ENCODE data around the gene DLEC1. TPM values are rescaled to one million over a fixed set of nuclear protein-coding genes. Genes with fewer than 3 reads are reported as not detected.
A peak's percentile ranks its signal among the peaks of the same experiment; 100 is the strongest.

DLEC1 gene
- total and polyA plus RNA-seq, 4 donors: 1.2 to 8.4 (median 7.0) TPM

- no peaks in the 10 kb centered on the region for H3K36me3 ChIP-seq (ENCODE audit: control insufficient read depth, insufficient read depth, low read length)
- WGBS (ENCODE audit: insufficient coverage): 0% methylated on average over 58 of the region's 62 CpGs
- H3K4me1 ChIP-seq (ENCODE audit: control insufficient read depth, insufficient read depth, low read length): peaks cover 13% of the 10 kb centered on the region
- H3K27me3 ChIP-seq (ENCODE audit: control insufficient read depth, insufficient read depth, low read length): no peaks in the 10 kb centered on the region
- H3K4me3 ChIP-seq (ENCODE audit: low read depth, low read length): peak overlapping the region; percentile 91
- peak in 1 of 6 donors; percentile 13 for DNase-seq (ENCODE audit: low read depth in 4 of 6, low spot score in 6 of 6)
- peak overlapping the region; percentile 97 for H3K27ac ChIP-seq (ENCODE audit: low read depth, low read length)
- no peaks in the 10 kb centered on the region for H3K9me3 ChIP-seq (ENCODE audit: control insufficient read depth, insufficient read depth, low read length)
Observed at GRCh38 chr3:38165722-38166387, 126.8 kb downstream of the DLEC1 start.

GRCh38 chr3:38167591-38167990 lies 128.6 kb downstream of the DLEC1 start:
- H3K36me3 ChIP-seq (ENCODE audit: control insufficient read depth, insufficient read depth, low read length): no peaks in the 10 kb centered on the region
- H3K27me3 ChIP-seq (ENCODE audit: control insufficient read depth, insufficient read depth, low read length): no peaks in the 10 kb centered on the region
- no peak overlapping the region for H3K4me3 ChIP-seq (ENCODE audit: low read depth, low read length)
- 92% methylated on average over 2 of the region's 4 CpGs for WGBS (ENCODE audit: insufficient coverage)
- H3K27ac ChIP-seq (ENCODE audit: low read depth, low read length): no peak overlapping the region
- H3K9me3 ChIP-seq (ENCODE audit: control insufficient read depth, insufficient read depth, low read length): no peaks in the 10 kb centered on the region
- peaks cover 13% of the 10 kb centered on the region for H3K4me1 ChIP-seq (ENCODE audit: control insufficient read depth, insufficient read depth, low read length)
- DNase-seq (ENCODE audit: low read depth in 4 of 6, low spot score in 6 of 6): no peak

- no peak overlapping the region for H3K27ac ChIP-seq (ENCODE audit: low read depth, low read length)
- no peaks in the 10 kb centered on the region for H3K27me3 ChIP-seq (ENCODE audit: control insufficient read depth, insufficient read depth, low read length)
- no peaks in the 10 kb centered on the region for H3K36me3 ChIP-seq (ENCODE audit: control insufficient read depth, insufficient read depth, low read length)
- no CpG with 5 or more reads among the region's 4 CpGs for WGBS (ENCODE audit: insufficient coverage)
- no peaks in the 10 kb centered on the region for H3K9me3 ChIP-seq (ENCODE audit: control insufficient read depth, insufficient read depth, low read length)
- H3K4me3 ChIP-seq (ENCODE audit: low read depth, low read length): no peak overlapping the region
- H3K4me1 ChIP-seq (ENCODE audit: control insufficient read depth, insufficient read depth, low read length): peaks cover 13% of the 10 kb centered on the region
- DNase-seq (ENCODE audit: low read depth in 4 of 6, low spot score in 6 of 6): no peak
Observed at GRCh38 chr3:38168151-38169026, 129.4 kb downstream of the DLEC1 start.

GRCh38 chr3:38169027-38169317 lies 130.0 kb downstream of the DLEC1 start:
- no peaks in the 10 kb centered on the region for H3K9me3 ChIP-seq (ENCODE audit: control insufficient read depth, insufficient read depth, low read length)
- no peak overlapping the region for H3K4me3 ChIP-seq (ENCODE audit: low read depth, low read length)
- no peaks in the 10 kb centered on the region for H3K27me3 ChIP-seq (ENCODE audit: control insufficient read depth, insufficient read depth, low read length)
- H3K4me1 ChIP-seq (ENCODE audit: control insufficient read depth, insufficient read depth, low read length): peaks cover 12% of the 10 kb centered on the region
- DNase-seq (ENCODE audit: low read depth in 4 of 6, low spot score in 6 of 6): no peak
- no CpG with 5 or more reads among the region's 1 CpG for WGBS (ENCODE audit: insufficient coverage)
- no peak overlapping the region for H3K27ac ChIP-seq (ENCODE audit: low read depth, low read length)
- H3K36me3 ChIP-seq (ENCODE audit: control insufficient read depth, insufficient read depth, low read length): no peaks in the 10 kb centered on the region

- Histone ChIP-seq H3K9me3 (ENCODE audit: control insufficient read depth, insufficient read depth, low read length) (no peaks in the 10 kb centered on the region), H3K36me3 (ENCODE audit: control insufficient read depth, insufficient read depth, low read length) (no peaks in the 10 kb centered on the region), H3K27me3 (ENCODE audit: control insufficient read depth, insufficient read depth, low read length) (no peaks in the 10 kb centered on the region), H3K4me1 (ENCODE audit: control insufficient read depth, insufficient read depth, low read length) (peaks cover 8% of the 10 kb centered on the region), H3K4me3 (ENCODE audit: low read depth, low read length) (no peak overlapping the region), H3K27ac (ENCODE audit: low read depth, low read length) (no peak overlapping the region)
- no peak for DNase-seq (ENCODE audit: low read depth in 4 of 6, low spot score in 6 of 6)
- 86% methylated on average over 3 of the region's 4 CpGs for WGBS (ENCODE audit: insufficient coverage)
Observed at GRCh38 chr3:38170722-38171121, 131.7 kb downstream of the DLEC1 start.

GRCh38 chr3:38171622-38172021 lies 132.6 kb downstream of the DLEC1 start:
- no peak overlapping the region for H3K4me3 ChIP-seq (ENCODE audit: low read depth, low read length)
- DNase-seq (ENCODE audit: low read depth in 4 of 6, low spot score in 6 of 6): no peak
- H3K36me3 ChIP-seq (ENCODE audit: control insufficient read depth, insufficient read depth, low read length): no peaks in the 10 kb centered on the region
- WGBS (ENCODE audit: insufficient coverage): no CpG with 5 or more reads among the region's 2 CpGs
- no peaks in the 10 kb centered on the region for H3K27me3 ChIP-seq (ENCODE audit: control insufficient read depth, insufficient read depth, low read length)
- H3K4me1 ChIP-seq (ENCODE audit: control insufficient read depth, insufficient read depth, low read length): peaks cover 1% of the 10 kb centered on the region
- no peak overlapping the region for H3K27ac ChIP-seq (ENCODE audit: low read depth, low read length)
- no peaks in the 10 kb centered on the region for H3K9me3 ChIP-seq (ENCODE audit: control insufficient read depth, insufficient read depth, low read length)

Small RNA genes within 50 kb of the gene (small RNA-seq; reads per million reads assigned to genes)
- not detected for gene RF00019 (ENCODE audit: low replicate concordance)

Other genes starting within 250 kb of the DLEC1 start
- 10 to 100 TPM; 31.0 to 45.5 TPM for gene CTDSPL, start 177.3 kb upstream of the DLEC1 start, total RNA-seq
- 10 to 100 TPM; 19.7 to 30.2 TPM for gene CTDSPL, start 177.3 kb upstream of the DLEC1 start, polyA plus RNA-seq (ENCODE audit: insufficient read length in 2 of 2)
- 10 to 100 TPM in 1 of 2 donors, 1 to 10 TPM in 1; 7.2 to 12.3 TPM for gene VILL, start 48.4 kb upstream of the DLEC1 start, total RNA-seq
- 10 to 100 TPM in 1 of 2 donors, 1 to 10 TPM in 1; 9.9 to 12.1 TPM for gene VILL, start 48.4 kb upstream of the DLEC1 start, polyA plus RNA-seq (ENCODE audit: insufficient read length in 2 of 2)
- 10 to 100 TPM; 12.5 to 30.1 TPM for gene PLCD1, start 9.6 kb upstream of the DLEC1 start, total RNA-seq
- gene PLCD1, start 9.6 kb upstream of the DLEC1 start, polyA plus RNA-seq (ENCODE audit: insufficient read length in 2 of 2): 10 to 100 TPM; 25.0 to 27.9 TPM
- 10 to 100 TPM; 30.2 to 36.6 TPM for gene ACAA1, start 97.9 kb downstream of the DLEC1 start, total RNA-seq
- 100 to 1,000 TPM in 1 of 2 donors, 10 to 100 TPM in 1; 99.3 to 100 TPM for gene ACAA1, start 97.9 kb downstream of the DLEC1 start, polyA plus RNA-seq (ENCODE audit: insufficient read length in 2 of 2)
- 1 to 10 TPM; 5.1 to 9.3 TPM for gene MYD88, start 99.5 kb downstream of the DLEC1 start, total RNA-seq
- gene MYD88, start 99.5 kb downstream of the DLEC1 start, polyA plus RNA-seq (ENCODE audit: insufficient read length in 2 of 2): 10 to 100 TPM; 21.5 to 22.2 TPM
- 10 to 100 TPM; 33.7 to 36.1 TPM for gene OXSR1, start 126.3 kb downstream of the DLEC1 start, total RNA-seq
- gene OXSR1, start 126.3 kb downstream of the DLEC1 start, polyA plus RNA-seq (ENCODE audit: insufficient read length in 2 of 2): 10 to 100 TPM; 32.3 to 33.2 TPM
- gene SLC22A13, start 226.6 kb downstream of the DLEC1 start, total RNA-seq: under 1 TPM; 0.40 to 0.50 TPM
- gene SLC22A13, start 226.6 kb downstream of the DLEC1 start, polyA plus RNA-seq (ENCODE audit: insufficient read length in 2 of 2): under 1 TPM; 0.10 to 0.42 TPM
- gene SLC22A14, start 243.1 kb downstream of the DLEC1 start, total RNA-seq: under 1 TPM; 0.10 to 0.28 TPM
- under 1 TPM; 0.33 to 0.75 TPM for gene SLC22A14, start 243.1 kb downstream of the DLEC1 start, polyA plus RNA-seq (ENCODE audit: insufficient read length in 2 of 2)

Measured in spinal cord (tissue), 10 donors.